Stimulated activated CD8-positive, alpha-beta memory T cell treated with anti-CD3 and anti-CD28 coated beads, Interleukin-7, amount 100 ng/mL, for 48 hours (primary cell): Measurements from ENCODE around the gene TAS1R3.
A peak's percentile ranks its signal among the peaks of the same experiment; 100 is the strongest.
"Not testable (repeated sequence)": the region's sequence is repeated elsewhere in the genome, so short reads cannot be mapped to it uniquely, and the experiment has no call there.

ENCODE experiments used
- DNase-seq, 2 donors: peaks; one replicate each; pipeline ENCODE4 v3.0.0-alpha.2; 2020; ENCODE audit warnings: low read depth in 1 of 2; ENCODE audit errors: extremely low read depth in 1 of 2

TAS1R3 gene

DNA sequence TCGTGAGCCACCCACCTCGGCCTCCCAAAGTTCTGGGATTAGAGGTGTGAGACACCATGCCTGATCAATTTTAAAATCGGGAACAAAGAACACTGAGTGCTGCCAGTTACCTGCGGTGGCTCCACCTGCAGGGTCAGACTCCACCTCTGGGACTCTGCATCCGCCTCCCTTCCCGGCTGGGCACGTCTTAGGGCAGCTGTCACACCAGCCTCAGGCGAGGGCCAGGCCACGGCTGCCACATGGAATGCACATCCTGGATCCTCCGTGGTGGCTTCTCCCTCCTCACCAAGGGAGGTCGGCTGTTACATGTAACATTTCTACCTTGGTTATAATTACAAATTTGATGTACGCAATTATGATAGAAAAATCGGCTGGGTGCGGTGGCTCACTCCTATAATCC is 33.2 kb downstream of the TAS1R3 start:
- no peak for DNase-seq

DNA sequence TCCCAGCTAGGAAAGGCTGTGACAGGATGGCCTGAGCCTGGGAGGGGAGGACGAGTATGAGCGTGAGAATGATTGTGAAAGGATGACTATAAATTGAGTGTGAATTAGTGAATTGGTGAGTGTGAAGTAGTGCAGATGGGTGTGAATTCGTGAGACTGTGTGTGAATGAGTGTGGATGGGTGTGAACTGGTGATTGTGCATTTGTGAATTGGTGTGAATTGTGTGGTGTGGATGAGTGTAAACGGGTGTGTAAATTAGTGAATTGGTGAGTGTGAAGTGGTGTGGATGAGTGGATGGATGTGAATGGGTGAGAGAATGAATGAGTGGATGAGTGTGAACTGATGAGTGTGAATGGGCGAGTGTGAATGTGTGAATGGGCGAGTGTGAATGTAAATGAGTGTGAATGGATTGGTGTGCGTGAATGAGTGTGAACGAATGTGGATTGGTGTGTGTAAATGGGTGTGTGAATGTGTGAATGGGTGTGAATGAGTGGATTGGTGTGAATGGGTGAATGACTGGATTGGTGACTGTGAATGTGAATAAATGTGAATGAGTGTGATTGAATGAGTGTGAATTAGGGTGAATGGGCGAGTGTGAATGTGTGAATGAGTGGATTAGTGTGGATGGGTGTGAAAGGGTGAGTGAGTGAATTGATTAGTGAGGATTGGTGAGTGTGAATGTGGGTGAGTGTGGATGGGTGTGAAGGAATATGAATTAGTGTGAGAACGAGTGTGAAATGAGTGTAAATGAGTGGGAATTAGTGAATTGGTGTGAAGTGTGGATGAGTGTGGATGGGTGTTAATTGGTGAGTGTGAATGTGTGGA is 35.0 kb downstream of the TAS1R3 start:
- DNase-seq = no peak

DNA sequence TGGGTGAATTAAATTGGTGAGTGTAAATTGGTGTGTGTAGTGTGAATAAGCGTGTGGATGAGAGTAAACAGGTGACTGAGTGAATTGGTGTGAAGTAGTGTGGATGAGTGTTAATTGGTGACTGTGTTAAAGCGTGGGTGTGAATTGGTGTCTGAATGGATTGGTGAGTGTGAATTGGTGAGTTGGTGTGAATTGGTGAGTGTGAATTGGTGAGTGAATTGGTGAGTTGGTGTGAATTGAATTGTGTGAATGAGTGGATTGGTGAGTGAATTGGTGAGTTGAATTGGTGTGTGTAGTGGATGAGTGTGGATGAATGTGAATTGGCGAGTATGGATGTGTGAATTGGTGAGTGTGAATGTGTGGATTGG is 35.6 kb downstream of the TAS1R3 start:
- no peak for DNase-seq

DNA sequence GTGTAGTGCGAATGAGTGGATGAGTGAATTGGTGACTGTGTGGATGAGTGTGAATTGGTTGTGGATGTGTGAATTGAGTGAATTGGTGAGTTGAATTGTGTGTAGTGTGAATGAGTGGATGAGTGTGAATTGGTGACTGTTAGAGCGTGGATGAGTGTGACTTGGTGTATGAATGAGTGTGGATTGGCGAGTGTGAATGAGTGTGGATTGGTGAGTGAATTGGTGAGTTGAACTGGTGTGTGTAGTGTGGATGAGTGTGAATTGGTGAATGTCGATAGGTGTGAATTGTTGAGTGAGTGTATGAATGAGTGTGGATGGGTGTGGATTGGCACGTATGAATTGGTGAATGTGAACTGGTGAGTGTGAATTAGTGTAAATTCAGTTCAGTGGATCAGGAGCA is 36.2 kb downstream of the TAS1R3 start:
- DNase-seq = no peak

DNA sequence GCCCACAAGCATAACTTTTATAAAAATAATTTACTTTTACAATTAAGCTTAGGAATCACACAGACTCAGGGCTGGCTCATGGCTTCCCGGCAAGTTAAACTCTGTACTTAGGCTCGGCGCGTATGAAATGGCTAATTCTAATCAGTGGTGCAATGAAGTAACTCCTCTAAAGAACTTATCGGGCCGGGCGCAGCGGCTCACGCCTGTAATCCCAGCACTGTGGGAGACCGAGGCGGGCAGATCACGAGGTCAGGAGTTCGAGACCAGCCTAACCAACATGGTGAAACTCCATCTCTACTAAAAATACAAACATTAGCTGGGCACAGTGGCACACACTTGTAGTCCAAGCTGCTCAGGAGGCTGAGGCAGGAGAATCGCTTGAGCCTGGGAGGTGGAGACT is 39.0 kb downstream of the TAS1R3 start:
- not testable (repeated sequence) for DNase-seq

DNA sequence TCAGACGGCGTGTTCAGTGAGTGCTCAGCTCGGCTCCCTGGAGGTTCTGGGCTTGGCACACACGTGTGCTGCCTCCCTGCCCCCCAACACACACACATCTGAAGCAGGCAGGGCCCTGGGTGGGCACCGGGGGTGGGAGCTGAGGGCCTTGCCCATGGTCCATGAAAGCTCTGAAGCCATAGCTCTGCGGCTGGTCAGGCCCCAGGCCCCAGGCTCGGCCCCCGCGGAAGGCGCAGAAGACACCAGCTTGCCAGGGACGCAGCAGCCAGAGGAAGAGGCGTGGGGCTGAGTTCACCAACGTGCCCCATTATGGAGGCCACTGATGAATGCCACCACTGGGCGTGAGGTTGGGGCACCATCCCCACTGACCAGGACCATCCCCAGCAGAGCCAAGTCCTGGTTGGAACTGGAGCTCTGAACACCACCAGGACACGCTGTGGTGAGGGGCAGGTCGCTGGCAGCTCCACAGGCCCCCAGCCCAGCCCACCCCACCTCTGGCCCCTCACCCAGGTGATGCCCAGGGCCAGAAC is 39.8 kb downstream of the TAS1R3 start:
- no peak for DNase-seq

DNA sequence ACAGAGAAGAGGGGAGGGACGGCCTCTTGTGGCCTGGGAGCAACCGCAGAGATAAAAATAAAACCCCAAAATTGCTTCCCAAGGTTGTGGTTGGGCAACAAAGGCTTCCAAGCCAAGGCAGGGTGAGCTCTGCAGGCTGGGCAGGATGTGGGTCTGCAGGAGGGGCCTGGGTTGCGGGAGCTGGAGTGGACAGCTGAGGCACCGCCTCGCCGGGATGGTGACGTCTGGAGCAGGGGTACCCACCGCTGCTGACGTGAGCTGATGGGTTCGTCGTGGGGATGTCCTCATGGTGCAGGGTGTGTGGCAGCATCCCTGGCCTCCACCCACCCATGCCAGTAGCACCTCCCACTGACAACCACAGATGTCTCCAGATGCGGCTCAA is 40.3 kb downstream of the TAS1R3 start:
- DNase-seq = peak in 1 of 2 donors; percentile 38

DNA sequence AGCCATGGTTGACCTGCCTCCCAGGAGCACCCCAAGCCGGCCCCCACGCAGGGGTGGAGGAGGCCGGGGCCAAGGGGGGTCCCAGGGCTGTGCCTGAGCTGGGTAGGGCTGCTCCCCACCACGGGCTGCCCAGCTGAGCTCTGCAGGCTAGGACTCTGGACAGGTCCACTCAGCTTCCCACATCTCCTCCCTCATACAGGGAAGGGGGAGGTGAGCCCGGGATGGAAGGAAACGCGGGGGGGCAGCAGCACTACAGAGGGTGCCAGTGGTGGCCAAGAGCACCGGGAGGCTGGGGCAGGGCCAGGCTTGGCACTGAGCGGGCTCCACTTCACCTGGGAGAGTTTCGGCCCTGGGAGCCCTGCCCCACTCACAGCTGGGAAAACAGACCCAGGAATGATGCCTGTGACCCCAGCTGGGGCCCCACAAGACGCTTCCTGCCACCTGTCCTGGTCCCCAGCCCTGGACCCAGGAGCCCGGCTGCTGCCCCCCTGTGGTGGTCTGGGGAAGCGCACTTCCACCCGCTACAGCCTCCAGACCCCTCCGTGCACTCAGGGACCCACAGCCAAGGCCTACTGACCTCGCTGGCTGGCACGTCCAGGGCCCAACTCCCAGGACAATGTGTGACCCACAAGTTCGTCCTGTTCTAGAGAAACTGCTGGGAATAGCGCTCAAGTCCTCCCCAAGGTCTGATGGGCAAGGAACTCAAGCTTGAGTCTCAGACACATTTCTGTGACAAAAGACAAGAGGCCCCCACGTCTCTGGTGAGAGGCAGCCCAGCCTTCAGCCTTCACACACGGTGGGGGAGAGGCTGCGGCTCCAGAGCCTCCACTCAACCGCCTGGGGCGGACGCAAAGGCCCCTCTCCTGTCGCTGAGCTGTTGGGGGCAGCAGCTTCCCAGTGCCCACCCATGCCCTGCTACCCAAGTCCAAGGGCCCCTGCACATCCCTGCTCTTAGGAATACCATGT is 40.9 kb downstream of the TAS1R3 start:
- DNase-seq = peak; percentile 53 to 60

DNA sequence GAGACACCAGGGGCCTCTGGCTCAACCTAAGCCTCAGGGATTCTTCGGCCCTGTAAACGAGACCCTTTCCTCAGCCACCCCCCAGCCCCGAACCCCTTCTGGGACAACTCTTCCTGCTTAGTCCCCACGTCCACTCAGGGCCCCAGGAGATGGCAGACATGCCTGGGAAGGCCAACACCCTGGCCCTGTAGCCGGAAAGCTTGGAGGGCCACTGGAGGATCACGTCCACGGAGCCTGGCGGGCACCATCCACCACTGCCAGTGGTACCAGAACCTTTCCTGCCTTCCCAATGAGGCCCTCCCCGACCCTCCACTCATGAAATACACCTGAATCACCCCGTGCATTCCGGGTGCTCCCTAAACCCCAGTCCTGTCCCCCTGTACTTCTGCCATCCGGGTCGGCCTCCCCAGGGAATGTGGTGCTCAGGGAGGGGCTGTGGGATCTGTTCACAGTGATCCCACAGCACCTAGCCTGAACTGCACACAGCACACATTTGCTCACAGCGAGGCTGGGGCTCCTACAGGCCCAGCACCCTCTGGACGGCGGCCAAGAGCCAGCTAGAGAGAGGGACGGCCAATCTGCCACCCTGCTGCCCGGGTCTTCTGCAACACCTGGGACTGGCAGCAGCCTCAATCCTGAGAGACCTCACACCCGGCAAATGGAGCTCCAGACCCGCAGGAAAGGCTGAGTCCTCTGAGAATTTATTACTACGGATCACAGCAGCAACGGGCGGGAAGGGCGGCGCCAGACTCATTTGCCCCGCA is 42.2 kb downstream of the TAS1R3 start:
- no peak for DNase-seq

DNA sequence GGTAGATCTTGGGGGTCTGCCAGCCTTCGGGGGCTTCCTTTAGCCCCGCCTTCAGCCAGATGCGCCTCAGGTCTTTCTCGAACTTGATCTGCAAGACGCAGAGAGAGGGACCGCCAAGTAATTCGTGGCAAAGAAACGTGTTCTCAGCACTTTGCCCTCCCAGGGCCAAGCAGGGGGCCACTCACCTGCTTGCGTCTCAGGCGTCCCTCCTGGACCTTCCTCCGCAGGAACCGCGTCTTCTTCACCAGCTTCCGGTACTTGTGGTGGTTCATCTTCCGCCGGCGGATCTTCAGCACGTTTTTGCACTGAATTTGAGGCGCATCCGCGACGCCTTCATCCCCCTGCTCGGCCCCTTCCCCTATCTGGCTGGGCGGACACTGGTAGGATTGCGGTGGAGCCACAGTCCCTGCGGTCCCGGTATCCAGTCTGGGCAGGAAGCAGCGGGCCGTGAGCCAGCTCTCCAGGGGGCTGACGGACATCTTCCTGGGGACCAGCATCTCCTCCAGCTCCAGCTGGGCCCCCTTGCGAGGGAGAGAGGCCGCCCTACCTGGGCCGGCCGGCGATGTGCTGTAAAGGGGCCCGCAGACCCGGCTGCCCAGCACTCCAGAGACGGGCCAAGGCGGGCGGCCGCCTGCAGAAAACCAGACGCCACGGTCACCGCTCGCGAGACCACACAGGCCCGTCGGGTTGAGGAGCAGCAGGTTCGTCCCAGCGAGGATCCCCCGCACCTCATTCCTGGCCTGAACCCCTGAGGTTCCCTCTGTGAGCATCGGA is 42.9 kb downstream of the TAS1R3 start:
- no peak for DNase-seq

DNA sequence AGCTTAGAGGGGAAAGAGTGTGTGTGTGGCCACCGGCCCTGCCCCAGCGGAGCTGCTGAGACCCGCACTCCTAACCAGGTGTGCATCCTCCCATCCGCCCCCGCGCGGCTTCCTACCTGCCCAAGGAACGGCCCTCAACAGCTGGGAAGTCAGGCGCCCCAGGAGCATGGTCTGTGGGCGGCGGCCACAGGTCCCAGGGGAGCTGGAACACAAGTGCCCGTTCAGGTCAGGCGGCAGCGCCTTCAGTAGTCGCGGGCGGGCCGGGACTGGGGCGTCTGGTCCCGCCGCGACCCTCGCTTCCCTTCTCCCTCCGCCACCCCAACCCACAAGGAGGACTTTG is 43.5 kb downstream of the TAS1R3 start:
- no peak for DNase-seq

DNA sequence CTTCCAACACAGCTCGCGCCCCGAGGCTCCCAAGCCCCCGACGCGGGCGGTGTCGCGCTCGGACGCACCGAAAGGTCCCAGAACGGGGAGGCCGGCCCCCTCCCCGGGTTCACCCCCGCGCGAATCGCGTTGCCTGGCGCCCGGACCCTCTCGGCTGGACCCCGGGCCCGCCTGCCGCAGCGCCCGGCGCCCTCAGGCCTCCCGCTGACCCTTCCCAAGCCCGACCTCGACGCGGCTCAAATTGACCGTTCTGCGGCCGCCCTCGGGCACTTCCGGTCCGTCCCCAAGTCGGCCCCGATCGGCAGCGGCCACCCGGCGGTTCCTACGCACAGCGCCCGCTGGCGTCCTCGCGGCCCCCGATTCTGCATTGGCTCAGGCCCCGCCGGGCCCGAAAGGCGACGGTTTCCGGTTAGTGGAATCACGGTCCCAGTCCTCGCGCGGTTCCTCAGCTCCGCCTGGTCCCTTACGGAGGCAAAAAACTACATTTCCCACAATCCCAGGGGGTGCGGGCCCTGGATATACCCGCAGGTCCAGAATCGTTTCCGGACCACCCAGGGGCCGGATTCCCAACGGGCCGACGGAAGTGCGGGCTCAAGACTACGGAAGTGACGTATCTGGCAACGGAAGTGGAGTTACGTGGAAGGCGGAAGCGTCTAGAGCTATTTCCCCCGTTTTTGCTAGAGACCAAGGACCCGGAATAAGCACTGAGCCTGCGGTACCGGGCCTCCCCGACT is 44.0 kb downstream of the TAS1R3 start, which contains the start of gene AURKAIP1:
TSS of gene AURKAIP1 (minus strand) at position 279 of the 734 bp plus-strand sequence. CDS start 451 bp downstream, outside the sequence.
- DNase-seq = peak; percentile 92 to 95

DNA sequence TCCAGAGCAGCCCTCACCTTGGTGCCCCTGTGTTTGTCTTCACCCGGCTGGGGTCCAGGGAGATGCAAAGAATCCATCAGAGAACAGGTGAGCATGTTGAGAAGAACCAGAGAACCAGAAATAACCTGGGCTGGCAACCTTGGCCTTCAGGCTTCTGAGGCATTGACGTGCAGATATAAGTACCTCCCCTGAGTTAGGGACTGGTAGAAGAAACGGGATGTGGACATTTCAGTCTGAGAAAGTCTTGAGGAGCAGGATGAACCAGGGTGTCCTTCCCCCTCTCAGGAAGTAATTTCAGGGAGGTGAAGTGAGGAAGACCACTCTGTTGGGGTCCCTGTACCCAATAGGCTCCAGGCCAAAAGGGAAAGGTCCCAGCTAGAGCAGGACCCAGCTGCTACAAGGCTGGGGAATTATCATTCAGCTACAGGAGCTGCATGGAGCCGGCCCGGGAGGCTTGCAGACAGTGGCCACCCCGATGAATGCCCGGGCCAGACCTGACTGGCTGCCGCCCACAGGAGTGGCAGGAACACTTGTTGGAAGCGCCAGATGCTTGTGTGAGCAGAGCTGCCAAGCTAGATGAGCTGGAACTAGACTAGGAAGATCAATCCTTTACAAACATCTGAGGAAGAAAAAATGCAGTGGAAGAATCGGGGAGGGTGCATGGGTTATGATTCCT is 45.6 kb downstream of the TAS1R3 start:
- no peak for DNase-seq

DNA sequence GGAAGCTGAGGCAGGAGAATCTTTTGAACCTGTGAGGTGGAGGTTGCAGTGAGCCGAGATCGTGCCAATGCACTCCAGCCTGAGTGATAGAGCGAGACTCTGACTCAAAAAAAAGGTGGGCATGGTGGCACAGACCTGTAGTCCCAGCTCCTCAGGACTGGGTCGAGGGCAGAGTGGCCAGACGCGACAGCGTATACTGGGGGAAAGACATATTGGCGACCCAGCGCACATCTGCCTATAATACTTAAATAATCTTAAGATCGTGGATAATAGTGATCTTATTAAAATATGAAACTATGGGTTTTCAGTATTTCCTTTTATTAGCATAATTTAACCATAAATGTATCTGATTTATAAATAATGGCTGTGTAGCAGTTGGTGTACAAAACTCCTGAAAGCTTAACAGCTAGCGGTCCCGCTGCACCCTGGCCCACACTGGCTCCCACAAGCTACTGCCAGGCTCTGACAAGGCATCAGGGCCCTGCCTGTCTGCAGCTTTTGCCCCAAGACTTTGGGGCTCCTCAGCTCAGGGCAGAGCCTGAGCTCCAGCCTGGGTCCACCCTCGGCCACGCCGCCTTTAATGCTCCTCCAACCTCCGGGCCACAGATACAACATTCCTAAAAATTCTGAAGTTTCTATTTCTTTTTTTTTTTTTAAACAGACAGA is 46.6 kb downstream of the TAS1R3 start:
- DNase-seq = no peak

DNA sequence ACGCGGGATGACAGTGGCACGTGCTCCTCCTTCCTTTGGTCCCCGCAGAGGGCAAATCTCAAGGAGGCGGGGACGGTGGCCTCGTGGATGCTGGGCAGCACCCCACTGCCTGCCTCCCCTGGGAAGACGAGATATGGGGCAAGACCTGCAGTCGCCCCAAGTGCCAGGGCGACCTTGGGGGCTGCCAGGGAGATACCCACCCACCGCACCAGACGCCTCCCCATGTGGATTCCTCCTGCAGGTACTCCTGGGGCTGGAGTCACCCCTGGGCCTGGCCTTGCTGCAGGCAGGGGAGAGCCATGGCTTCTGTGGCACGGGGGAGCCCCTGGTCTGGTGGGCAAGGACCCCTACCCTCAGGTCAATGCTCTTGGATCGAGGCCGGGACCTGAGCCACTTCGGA is 49.8 kb downstream of the TAS1R3 start:
- no peak for DNase-seq

DNA sequence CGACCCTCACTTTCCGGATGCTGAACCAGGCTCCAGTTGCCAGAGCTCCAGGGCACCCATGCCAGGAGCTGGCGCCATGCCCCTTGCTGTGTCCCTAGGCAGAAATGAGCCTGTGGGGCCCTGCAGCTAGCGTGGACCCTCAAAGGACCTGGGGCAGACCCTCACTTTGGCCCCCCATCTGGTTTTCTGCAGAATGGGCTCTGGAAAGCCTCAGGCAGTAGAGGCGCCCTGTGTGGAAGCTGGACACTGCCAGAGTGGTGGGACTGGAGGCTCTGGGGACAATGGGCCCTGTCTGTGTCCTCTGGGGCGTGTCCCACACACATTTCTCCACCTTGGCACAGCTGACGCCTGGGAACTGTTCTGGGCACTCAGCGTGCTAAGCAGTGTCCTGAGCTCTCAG is 50.2 kb downstream of the TAS1R3 start:
- DNase-seq = no peak
